ENCODE measurements around the gene ARHGEF10L.

ARHGEF10L gene

GRCh38 chr1:17700945-17701810 is 161.7 kb downstream of the ARHGEF10L start:
- no peak for DNase-seq (ENCODE audit: low read depth in 1 of 2, low spot score in 1 of 2)

GRCh38 chr1:17704176-17704575 is 164.7 kb downstream of the ARHGEF10L start:
- no peak for DNase-seq (ENCODE audit: low read depth in 1 of 2, low spot score in 1 of 2)

DNA sequence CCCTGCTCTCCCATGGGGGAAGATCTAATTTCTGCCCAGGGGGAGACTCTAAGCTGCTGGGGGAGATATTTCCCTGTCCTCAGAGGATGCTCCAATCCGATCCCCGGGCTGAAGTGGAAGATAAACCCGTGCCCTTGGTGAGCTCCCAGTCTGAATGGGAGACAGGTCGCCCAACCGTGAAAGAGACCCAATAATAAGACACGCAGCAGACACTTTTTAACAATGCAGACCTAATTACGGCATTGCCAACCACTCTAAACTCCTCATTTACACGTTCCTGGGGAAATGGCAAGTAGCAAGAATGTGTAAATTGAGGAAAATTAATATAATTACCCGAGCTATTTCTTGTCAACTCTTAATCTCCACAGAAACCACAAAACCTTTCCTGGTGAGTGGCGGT is 166.9 kb downstream of the ARHGEF10L start:
- DNase-seq (ENCODE audit: low read depth in 1 of 2, low spot score in 1 of 2): no peak

- DNase-seq (ENCODE audit: low read depth in 1 of 2, low spot score in 1 of 2): no peak
Measured at GRCh38 chr1:17709981-17710380, 170.5 kb downstream of the ARHGEF10L start.

GRCh38 chr1:17710889-17711576 is 171.5 kb downstream of the ARHGEF10L start:
- DNase-seq (ENCODE audit: low read depth in 1 of 2, low spot score in 1 of 2): no peak

DNA sequence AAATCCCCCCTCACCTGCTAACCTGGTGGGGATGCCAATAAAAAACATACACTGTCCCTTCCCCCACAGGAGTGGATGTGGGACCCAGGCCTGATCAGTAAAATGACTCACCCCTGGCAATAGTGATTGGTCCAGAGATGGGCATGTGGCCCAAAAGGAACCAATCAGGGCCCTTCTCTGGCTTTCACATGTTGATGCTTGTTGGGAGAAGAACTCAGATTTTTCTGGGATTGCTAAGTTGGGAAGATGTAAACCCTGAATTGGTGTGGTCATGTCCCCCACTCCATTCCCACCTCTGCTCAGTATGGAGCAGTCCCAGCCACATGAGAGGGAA is 172.0 kb downstream of the ARHGEF10L start:
- no peak for DNase-seq (ENCODE audit: low read depth in 1 of 2, low spot score in 1 of 2)

DNA sequence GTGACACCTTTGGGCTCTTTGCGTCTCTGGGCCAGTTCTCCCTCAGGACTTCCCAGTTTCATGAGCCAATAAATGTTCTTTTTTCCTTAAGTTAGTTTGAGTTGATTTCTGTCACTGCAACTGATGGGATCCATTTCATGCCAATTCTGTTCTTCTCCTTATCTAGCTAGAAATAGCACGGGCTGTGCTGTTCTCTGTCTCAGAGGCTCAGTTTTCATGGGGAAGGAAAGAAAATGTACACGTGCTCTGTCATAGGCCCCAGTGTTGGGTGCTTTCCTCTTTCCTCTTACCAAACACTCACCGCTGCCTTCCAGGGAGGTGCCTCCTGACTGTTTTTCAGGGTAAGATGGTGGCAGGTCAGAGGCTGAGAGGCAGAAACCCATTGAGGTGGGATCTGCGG is 172.4 kb downstream of the ARHGEF10L start:
- no peak for DNase-seq (ENCODE audit: low read depth in 1 of 2, low spot score in 1 of 2)

GRCh38 chr1:17713993-17714392 is 174.5 kb downstream of the ARHGEF10L start:
- DNase-seq (ENCODE audit: low read depth in 1 of 2, low spot score in 1 of 2): no peak

- no peak for DNase-seq (ENCODE audit: low read depth in 1 of 2, low spot score in 1 of 2)
Measured at GRCh38 chr1:17717594-17718535, 178.4 kb downstream of the ARHGEF10L start.

DNA sequence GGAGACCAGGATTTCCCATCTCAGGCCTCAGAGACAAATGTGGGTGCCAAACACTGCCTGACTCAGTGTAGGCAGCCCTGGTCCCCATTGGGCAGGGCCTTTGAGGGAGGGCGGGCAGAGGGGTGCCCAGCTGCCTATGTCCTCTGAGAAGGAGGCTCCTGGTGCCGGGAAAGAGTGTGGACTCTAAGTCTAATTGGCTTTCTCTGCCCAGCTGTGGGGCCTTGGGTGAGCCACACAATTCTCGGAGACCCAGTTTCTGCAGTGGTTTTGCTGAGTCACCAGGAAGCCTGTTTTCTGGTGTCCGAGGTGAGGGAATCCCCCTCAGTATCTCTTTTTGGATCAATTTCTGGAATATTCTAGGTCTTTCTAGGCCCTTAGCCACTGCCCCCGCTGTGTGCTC is 180.4 kb downstream of the ARHGEF10L start:
- DNase-seq (ENCODE audit: low read depth in 1 of 2, low spot score in 1 of 2): no peak

GRCh38 chr1:17721444-17721843 is 181.9 kb downstream of the ARHGEF10L start:
- DNase-seq (ENCODE audit: low read depth in 1 of 2, low spot score in 1 of 2): no peak

DNA sequence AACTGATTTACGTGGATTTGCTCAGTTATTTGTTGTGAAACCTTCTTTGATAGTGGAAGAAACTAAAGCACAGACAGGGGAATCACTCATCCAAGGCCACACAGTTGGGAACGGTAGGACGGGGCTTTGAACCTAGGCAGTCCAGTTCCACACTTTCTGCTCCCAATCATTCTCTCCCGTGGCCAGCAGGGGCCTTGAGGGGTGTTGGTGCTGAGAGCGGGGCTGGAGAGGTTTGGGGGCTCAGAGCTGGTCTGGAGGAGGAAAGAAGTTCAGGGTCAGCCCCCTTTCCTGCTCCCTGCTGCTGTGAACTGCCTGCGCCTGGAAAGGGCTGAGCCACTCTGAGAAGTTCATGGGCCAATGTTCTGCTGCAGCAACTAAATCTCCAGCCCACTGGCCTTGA is 184.2 kb downstream of the ARHGEF10L start:
- no peak for DNase-seq (ENCODE audit: low read depth in 1 of 2, low spot score in 1 of 2)

GRCh38 chr1:17724150-17724549 is 184.7 kb downstream of the ARHGEF10L start:
- no peak for DNase-seq (ENCODE audit: low read depth in 1 of 2, low spot score in 1 of 2)

DNA sequence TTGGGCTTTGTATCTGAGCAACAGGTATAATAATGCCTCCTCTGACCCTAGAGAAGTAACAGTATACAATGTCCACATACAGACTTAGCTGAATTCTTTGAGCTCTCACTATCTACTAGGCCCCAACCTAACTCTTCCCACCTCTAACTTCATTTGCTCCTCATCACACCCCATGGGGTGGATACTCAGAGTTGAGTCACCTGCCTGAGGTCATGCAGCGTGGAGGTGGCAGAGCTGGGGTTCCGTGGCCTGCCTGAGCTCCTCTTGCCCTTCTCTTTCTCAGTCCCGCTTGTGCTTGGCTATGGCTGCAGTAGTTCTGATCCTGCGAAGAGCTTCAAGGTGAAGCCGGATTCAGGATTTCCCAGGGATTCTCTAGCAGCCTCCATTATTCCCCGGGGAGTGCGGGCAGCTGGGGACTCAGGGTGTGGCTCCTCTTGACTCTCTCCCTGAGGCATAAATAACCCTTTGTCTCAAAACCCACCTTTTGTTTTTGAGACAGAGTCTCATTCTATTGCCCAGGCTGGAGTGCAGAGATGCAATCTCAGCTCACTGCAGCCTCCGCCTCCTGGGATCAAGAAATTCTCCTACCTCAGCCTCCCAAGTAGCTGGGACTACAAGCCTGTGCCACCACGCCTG is 185.7 kb downstream of the ARHGEF10L start:
- no peak for DNase-seq (ENCODE audit: low read depth in 1 of 2, low spot score in 1 of 2)

DNA sequence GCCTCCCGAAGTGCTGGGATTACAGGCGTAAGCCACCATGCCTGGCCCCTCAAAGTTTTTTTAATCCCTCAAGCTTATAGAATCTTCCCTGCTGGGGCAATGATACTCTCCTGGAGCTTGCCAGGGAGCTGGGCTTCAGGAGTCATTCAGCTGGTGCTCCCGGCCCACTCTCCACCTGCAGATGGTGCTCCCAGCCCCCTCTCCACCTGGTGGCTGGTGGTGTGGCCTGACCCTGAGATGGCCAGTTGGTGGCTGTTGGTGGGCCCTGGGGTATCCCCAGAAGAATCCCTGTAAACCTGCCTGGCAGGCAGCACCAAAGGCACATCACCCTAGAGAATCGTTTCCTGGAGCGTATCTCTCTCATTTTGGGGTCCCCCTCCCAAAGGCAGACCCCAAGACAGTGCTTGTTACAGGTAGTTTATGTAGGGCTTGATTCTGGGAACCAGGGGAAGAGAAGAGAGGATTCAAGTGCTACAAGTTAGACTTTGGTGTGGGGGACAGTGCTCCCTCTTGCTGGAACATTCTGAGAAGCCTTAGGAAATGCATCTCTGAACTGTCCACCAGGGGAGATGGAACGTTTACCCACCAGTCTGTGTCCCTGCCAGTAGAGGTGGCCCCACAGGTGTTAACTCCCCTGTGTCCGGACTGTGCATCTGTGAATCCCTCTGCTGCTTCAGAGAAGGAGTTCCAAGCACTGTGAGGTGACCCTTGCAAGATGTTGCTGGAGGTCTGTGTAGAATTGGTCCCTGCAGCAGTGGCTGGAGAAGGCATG is 186.5 kb downstream of the ARHGEF10L start:
- DNase-seq (ENCODE audit: low read depth in 1 of 2, low spot score in 1 of 2): no peak

DNA sequence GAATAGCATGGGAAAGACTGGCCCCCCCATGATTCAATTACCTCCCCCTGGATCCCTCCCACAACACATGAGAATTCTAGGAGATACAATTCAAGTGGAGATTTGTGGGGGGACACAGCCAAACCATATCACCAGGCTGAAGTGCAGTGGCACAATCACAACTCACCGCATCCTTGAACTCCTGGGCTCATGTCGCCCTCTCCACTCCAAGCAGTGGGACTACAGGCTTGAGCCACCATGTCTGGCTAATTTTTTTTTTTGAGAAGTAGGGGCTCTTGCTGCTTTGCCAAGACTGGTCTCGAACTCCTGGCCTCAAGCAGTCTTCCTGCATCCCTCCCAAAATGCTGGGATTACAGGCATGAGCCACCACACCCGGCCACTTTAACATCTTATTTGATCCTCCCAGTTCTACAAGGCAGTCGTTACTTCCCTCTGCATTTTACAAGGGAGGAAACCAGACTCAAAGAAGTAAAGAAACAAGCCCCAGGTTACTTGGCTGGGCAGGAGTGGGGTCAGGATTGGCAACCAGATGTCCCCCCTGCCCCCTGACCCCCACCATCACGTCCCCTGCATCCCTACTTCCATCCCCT is 188.7 kb downstream of the ARHGEF10L start:
- no peak for DNase-seq (ENCODE audit: low read depth in 1 of 2, low spot score in 1 of 2)

DNA sequence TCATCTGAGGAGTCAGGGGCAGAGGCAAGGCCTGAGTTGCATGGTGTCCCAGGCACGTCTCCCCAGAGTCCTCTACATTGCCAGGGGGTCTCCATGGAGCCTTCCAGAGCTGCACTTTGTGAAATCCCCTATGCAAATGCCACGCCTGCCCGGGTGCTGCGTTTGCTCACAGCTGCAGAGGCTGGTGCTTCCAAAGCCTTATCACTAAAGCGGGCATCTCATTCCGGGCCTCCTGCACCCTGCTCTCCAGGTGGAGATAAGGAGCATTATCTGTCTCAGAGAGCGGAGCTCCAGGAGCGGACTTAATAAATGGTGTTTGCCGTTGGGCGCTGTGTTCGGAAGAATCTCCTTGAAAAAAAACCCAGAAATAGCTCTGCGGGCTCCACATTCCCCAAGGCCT is 189.8 kb downstream of the ARHGEF10L start:
- no peak for DNase-seq (ENCODE audit: low read depth in 1 of 2, low spot score in 1 of 2)

- DNase-seq (ENCODE audit: low read depth in 1 of 2, low spot score in 1 of 2): no peak
Measured at GRCh38 chr1:17729909-17730308, 190.4 kb downstream of the ARHGEF10L start.

GRCh38 chr1:17731460-17731859 is 192.0 kb downstream of the ARHGEF10L start:
- no peak for DNase-seq (ENCODE audit: low read depth in 1 of 2, low spot score in 1 of 2)

GRCh38 chr1:17732475-17732874 is 193.0 kb downstream of the ARHGEF10L start:
- DNase-seq (ENCODE audit: low read depth in 1 of 2, low spot score in 1 of 2): no peak
